Keratinocyte (primary cell): ENCODE measurements around the gene DDX39A. TPM values are rescaled to one million over a fixed set of nuclear protein-coding genes. Genes with fewer than 3 reads are reported as not detected.
"Not testable (repeated sequence)": the region's sequence is repeated elsewhere in the genome, so short reads cannot be mapped to it uniquely, and the experiment has no call there.

ENCODE experiments used
- DNase-seq: peaks from one replicate; pipeline ENCODE4 v3.0.0-alpha.2; 2011; ENCODE audit warnings: low read depth, missing footprints, low spot score
- FAIRE-seq: peaks from 2 replicates; lab custom pipeline; 2011; peaks lifted over from hg19 to GRCh38; lab: Jason Lieb, UNC
- H2AFZ ChIP-seq: 2 replicates; pipeline ENCODE4 v1.6.0; 2012; ENCODE audit warnings: low read length, control low read depth, inconsistent platforms; ENCODE audit not compliant: control insufficient read depth
- H3K27ac ChIP-seq: 2 replicates; pipeline ENCODE4 v1.5.1; 2011; ENCODE audit warnings: low read length; ENCODE audit not compliant: control insufficient read depth, insufficient read depth
- H3K27me3 ChIP-seq: 3 replicates; pipeline ENCODE4 v1.6.0; 2011; ENCODE audit warnings: low read length; ENCODE audit not compliant: control insufficient read depth, insufficient read depth; ENCODE audit errors: extremely low read depth
- H3K36me3 ChIP-seq, 2 experiments: 2 replicates in 1 of 2; 3 replicates in 1 of 2; pipeline ENCODE4 v1.5.1; 2011; ENCODE audit warnings: low read length in 2 of 2, mild to moderate bottlenecking in 1 of 2; ENCODE audit not compliant: control insufficient read depth in 2 of 2, insufficient read depth in 2 of 2; ENCODE audit errors: extremely low read depth in 1 of 2
- H3K4me1 ChIP-seq: 3 replicates; pipeline ENCODE4 v1.5.1; 2011; ENCODE audit warnings: low read length; ENCODE audit not compliant: control insufficient read depth, insufficient read depth; ENCODE audit errors: extremely low read depth
- H3K4me2 ChIP-seq: 3 replicates; pipeline ENCODE4 v1.6.0; 2011; ENCODE audit warnings: low read depth, low read length; ENCODE audit not compliant: control insufficient read depth, insufficient read depth; ENCODE audit errors: extremely low read depth
- H3K4me3 ChIP-seq, 3 experiments: fragments of 200-600 bp in 1 of 3; sonication (generic) in 1 of 3; 2 replicates in 2 of 3; 3 replicates in 1 of 3; pipeline ENCODE4 v1.5.1; 2011 to 2016; ENCODE audit warnings: low read length in 3 of 3, mild to moderate bottlenecking in 3 of 3, control low read depth in 2 of 3, inconsistent platforms in 1 of 3, low read depth in 1 of 3, mixed read lengths in 1 of 3, mixed run types in 1 of 3, moderate library complexity in 1 of 3; ENCODE audit not compliant: control insufficient read depth in 2 of 3, insufficient read depth in 2 of 3; ENCODE audit errors: extremely low read depth in 1 of 3
- H3K79me2 ChIP-seq: 2 replicates; pipeline ENCODE4 v1.6.0; 2012; ENCODE audit warnings: low read length; ENCODE audit not compliant: control insufficient read depth, insufficient read depth
- H3K9ac ChIP-seq: 3 replicates; pipeline ENCODE4 v1.6.0; 2011; ENCODE audit warnings: low read length; ENCODE audit not compliant: control insufficient read depth, insufficient read depth; ENCODE audit errors: extremely low read depth
- H3K9me1 ChIP-seq: 3 replicates; pipeline ENCODE4 v1.6.0; 2011; ENCODE audit warnings: low read length; ENCODE audit not compliant: control insufficient read depth, insufficient read depth; ENCODE audit errors: extremely low read depth
- H3K9me3 ChIP-seq: 2 replicates; pipeline ENCODE4 v1.5.1; 2012; ENCODE audit warnings: low read depth, low read length; ENCODE audit not compliant: control insufficient read depth
- H4K20me1 ChIP-seq: 3 replicates; pipeline ENCODE4 v1.6.0; 2011; ENCODE audit warnings: low read length; ENCODE audit not compliant: control insufficient read depth, insufficient read depth; ENCODE audit errors: extremely low read depth
- CTCF ChIP-seq, 3 experiments: IDR thresholded peaks in 1 of 3; conservative IDR thresholded peaks in 1 of 3; optimal IDR thresholded peaks in 1 of 3; 2 replicates in 2 of 3; 3 replicates in 1 of 3; pipeline versions ENCODE3 to v1.5.1; 2011; ENCODE audit warnings: low read length in 3 of 3, mild to moderate bottlenecking in 3 of 3, moderate library complexity in 2 of 3, control low read depth in 1 of 3, inconsistent platforms in 1 of 3; ENCODE audit not compliant: insufficient read depth in 2 of 3; ENCODE audit errors: extremely low read depth in 1 of 3
- EZH2 ChIP-seq: IDR thresholded peaks from one replicate; pipeline ENCODE4 v1.6.1; 2012; ENCODE audit warnings: inconsistent platforms, mild to moderate bottlenecking, low read length, moderate library complexity
- dilution Hi-C: fragments of 300-500 bp; cut with MboI; formaldehyde crosslinking; loops from one replicate; pipeline ENCODE4 v1.7.0; 2020; ENCODE audit warnings: low sequenced_read_pairs; ENCODE audit not compliant: extremely low pct_ligation_motif_present
- polyA plus RNA-seq, 5 experiments: library from polyadenylated mRNA; depleted of rRNA in 3 of 5; stranded (reverse) in 3 of 5; stranded (forward) in 1 of 5; unstranded in 1 of 5; fragments of >200 nt; gene quantifications; 1 replicate in 1 of 5; 2 replicates in 3 of 5; 3 replicates in 1 of 5; pipeline versions ENCODE4 v1.2.1 to v1.2.3, GENCODE V29; 2011 to 2012; ENCODE audit warnings: missing spikeins in 2 of 5, low read depth in 1 of 5, low replicate concordance in 1 of 5

DDX39A gene
- polyA plus RNA-seq, 1 donor (not counting 4 experiments of a cell fraction or from before 2014, with no cell fraction given), result 54.9 TPM

GRCh38 chr19:14405380-14405757 is 13.8 kb downstream of the DDX39A start:
- no peak for TF ChIP-seq CTCF (optimal IDR thresholded peaks at IDR 0.05 in 1 of 3, IDR thresholded peaks at IDR 0.05 in 1 of 3, conservative IDR thresholded peaks at IDR 0.05 in 1 of 3; ENCODE audit: extremely low read depth in 1 of 3, insufficient read depth in 2 of 3, low read length in 3 of 3)
- no peak for TF ChIP-seq EZH2
- no peak overlapping the region for H2AFZ ChIP-seq
- FAIRE-seq (no peak), DNase-seq (no peak)
- H3K27ac ChIP-seq, result no peak overlapping the region
- H3K9ac ChIP-seq, result no peak overlapping the region
- no peaks in the 10 kb centered on the region for H3K9me3 ChIP-seq
- H3K9me1 ChIP-seq, result no peaks in the 10 kb centered on the region
- no peak overlapping the region for H3K4me2 ChIP-seq
- H3K27me3 ChIP-seq, result no peaks in the 10 kb centered on the region
- H3K79me2 ChIP-seq, result peaks cover 3% of the 10 kb centered on the region
- peaks cover 24 to 39% of the 10 kb centered on the region in 2 experiments for H3K36me3 ChIP-seq
- dilution Hi-C loops, result no loop called here
- H3K4me1 ChIP-seq, result peaks cover 3% of the 10 kb centered on the region
- peaks cover 8% of the 10 kb centered on the region for H4K20me1 ChIP-seq
- H3K4me3 ChIP-seq, result no peak overlapping the region

GRCh38 chr19:14404312-14404711 is 14.8 kb downstream of the DDX39A start:
- no peak overlapping the region for H3K27ac ChIP-seq
- H3K9me1 ChIP-seq, result no peaks in the 10 kb centered on the region
- DNase-seq (no peak), FAIRE-seq (no peak)
- H3K9ac ChIP-seq, result no peak overlapping the region
- peaks cover 8% of the 10 kb centered on the region for H4K20me1 ChIP-seq
- peaks cover 3% of the 10 kb centered on the region for H3K4me1 ChIP-seq
- no peak for TF ChIP-seq CTCF (optimal IDR thresholded peaks at IDR 0.05 in 1 of 3, IDR thresholded peaks at IDR 0.05 in 1 of 3, conservative IDR thresholded peaks at IDR 0.05 in 1 of 3; ENCODE audit: extremely low read depth in 1 of 3, insufficient read depth in 2 of 3, low read length in 3 of 3)
- TF ChIP-seq EZH2, result no peak
- H3K4me2 ChIP-seq, result no peak overlapping the region
- dilution Hi-C loops, result no loop called here
- no peaks in the 10 kb centered on the region for H3K9me3 ChIP-seq
- no peaks in the 10 kb centered on the region for H3K79me2 ChIP-seq
- H3K4me3 ChIP-seq, result no peak overlapping the region
- H2AFZ ChIP-seq, result no peak overlapping the region
- H3K27me3 ChIP-seq, result no peaks in the 10 kb centered on the region
- peaks cover 15 to 28% of the 10 kb centered on the region in 2 experiments for H3K36me3 ChIP-seq

DNA sequence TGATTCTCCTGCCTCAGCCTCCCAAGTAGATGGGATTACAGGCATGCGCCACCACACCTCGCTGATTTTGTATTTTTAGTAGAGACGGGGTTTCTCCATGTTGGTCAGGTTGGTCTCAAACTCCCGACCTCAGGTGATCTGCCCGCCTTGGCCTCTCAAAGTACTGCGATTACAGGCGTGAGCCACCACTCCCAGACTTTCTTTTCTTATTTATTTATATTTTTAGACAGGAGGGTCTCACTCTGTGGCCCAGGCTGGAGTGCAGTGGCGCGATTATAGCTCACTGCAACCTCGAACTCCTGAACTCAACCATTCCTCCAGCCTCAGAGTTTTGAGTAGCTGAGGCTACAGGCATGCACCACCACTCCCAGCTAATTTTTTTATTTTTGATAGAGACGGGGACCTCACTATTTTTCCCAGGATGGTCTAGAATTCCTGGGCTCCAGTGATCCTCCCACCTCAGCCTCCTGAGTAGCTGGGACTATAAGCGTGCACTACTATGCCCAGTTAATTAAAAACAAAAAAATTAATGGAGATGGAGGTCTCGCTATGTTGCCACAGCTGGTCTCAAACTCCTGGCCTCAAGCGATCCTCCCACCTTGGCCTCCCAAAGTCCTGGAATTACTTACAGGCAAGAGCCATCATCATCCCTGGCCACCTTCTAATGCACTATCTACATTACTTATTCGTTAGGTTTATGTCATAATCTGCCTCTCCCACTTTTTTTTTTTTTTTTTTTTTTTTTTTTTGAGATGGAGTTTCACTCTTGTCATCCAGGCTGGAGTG is 15.8 kb downstream of the DDX39A start:
- H3K9ac ChIP-seq, H3K9me1 ChIP-seq, DNase-seq, H3K4me3 ChIP-seq, H3K4me1 ChIP-seq, FAIRE-seq, H4K20me1 ChIP-seq, H3K9me3 ChIP-seq, H3K27ac ChIP-seq, H3K79me2 ChIP-seq, H2AFZ ChIP-seq, dilution Hi-C loops, H3K4me2 ChIP-seq, H3K27me3 ChIP-seq: not testable (repeated sequence)
- H3K36me3 ChIP-seq, result peaks cover 7 to 23% of the 10 kb centered on the region in 2 experiments
